ENCODE results near the gene ZBTB7B. TPM values are rescaled to one million over a fixed set of nuclear protein-coding genes. Genes with fewer than 3 reads are reported as not detected.

ZBTB7B gene
- total and polyA plus RNA-seq, 2 donors (not counting 1 experiment from before 2014, with no cell fraction given): 55.7 to 67.3 TPM

DNA sequence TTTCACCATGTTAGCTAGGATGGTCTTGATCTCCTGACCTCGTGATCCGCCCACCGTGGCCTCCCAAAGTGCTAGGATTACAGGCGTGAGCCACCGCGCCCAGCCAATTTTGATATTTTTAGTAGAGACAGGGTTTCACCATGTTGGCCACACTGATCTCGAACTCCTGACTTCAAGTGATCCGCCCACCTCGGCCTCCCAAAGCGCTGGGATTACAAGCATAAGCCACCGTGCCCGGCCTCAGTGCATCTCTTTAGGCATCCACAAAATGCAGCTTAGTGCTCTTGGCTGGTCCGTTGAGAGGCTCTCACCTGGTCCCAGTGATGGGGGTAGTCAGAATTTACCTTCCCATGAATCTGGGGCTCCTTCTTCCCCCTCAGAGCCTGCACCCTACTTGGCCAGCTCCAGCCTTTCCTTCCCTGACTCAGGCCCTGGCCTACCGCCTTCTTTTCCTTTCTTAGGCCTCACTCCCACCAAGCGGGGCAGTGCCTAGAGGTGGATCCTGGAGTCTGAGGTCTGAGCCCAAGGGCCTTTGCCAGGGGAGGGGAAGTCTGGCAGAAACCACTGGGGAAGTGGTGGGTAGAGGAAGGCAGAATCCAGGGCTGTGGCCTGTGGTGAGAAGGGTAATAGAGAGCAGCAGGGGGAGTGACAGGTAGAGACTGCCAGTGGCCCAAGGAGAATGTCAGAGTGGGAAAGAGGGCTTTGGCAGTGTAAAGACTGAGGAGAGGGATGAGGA, 5.5 kb upstream of the ZBTB7B start:
- H3K4me1 Mint-ChIP-seq: peaks cover 23% of the 10 kb centered on the region
- intact Hi-C loops (cut with micrococcal nuclease): no loop called here
- Histone ChIP-seq H3K36me3 (replicated peaks in 1 of 2; ENCODE audit: control extremely low read depth in 1 of 2, control insufficient read depth in 1 of 2, extremely low read depth in 1 of 2, insufficient read depth in 2 of 2, low read length in 1 of 2) (peaks cover 0 to 6% of the 10 kb centered on the region in 2 experiments), H3K27me3 (replicated peaks in 1 of 4; ENCODE audit: control extremely low read depth in 1 of 4, control insufficient read depth in 3 of 4, insufficient read depth in 4 of 4, low read length in 3 of 4) (no peaks in the 10 kb centered on the region), H4K20me1 (ENCODE audit: control insufficient read depth, insufficient read depth, low read length, poor library complexity, severe bottlenecking) (no peaks in the 10 kb centered on the region), H3K27ac (ENCODE audit: low read length in 2 of 2) (no peak overlapping the region), H3K4me3 (ENCODE audit: control extremely low read depth in 1 of 5, extremely low read depth in 1 of 5, insufficient read depth in 1 of 5, low read depth in 2 of 5, low read length in 4 of 5) (no peak overlapping the region), H3K9me3 (ENCODE audit: control extremely low read depth in 1 of 3, control insufficient read depth in 2 of 3, insufficient read depth in 1 of 3, low read length in 2 of 3) (no peaks in the 10 kb centered on the region), H3K79me2 (ENCODE audit: control insufficient read depth, insufficient read depth, low read length) (peaks cover 5% of the 10 kb centered on the region), H3K9ac (ENCODE audit: low read length) (no peak overlapping the region), H3K4me1 (ENCODE audit: control insufficient read depth in 2 of 2, insufficient read depth in 2 of 2, low read length in 2 of 2) (peaks cover 11 to 17% of the 10 kb centered on the region in 2 donors), H2AFZ (ENCODE audit: insufficient read depth, low read depth, low read length, poor library complexity, severe bottlenecking) (no peak overlapping the region), H3K4me2 (replicated peaks; ENCODE audit: low read depth, low read length, poor library complexity, severe bottlenecking) (no peak overlapping the region)
- TF ChIP-seq EZH2 (IDR thresholded peaks at IDR 0.05; ENCODE audit: borderline replicate concordance, insufficient read depth, low read depth, low read length, poor library complexity, severe bottlenecking): no peak
- TF ChIP-seq, protein P1, sequence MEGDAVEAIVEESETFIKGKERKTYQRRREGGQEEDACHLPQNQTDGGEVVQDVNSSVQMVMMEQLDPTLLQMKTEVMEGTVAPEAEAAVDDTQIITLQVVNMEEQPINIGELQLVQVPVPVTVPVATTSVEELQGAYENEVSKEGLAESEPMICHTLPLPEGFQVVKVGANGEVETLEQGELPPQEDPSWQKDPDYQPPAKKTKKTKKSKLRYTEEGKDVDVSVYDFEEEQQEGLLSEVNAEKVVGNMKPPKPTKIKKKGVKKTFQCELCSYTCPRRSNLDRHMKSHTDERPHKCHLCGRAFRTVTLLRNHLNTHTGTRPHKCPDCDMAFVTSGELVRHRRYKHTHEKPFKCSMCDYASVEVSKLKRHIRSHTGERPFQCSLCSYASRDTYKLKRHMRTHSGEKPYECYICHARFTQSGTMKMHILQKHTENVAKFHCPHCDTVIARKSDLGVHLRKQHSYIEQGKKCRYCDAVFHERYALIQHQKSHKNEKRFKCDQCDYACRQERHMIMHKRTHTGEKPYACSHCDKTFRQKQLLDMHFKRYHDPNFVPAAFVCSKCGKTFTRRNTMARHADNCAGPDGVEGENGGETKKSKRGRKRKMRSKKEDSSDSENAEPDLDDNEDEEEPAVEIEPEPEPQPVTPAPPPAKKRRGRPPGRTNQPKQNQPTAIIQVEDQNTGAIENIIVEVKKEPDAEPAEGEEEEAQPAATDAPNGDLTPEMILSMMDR (IDR thresholded peaks at IDR 0.05): no peak
- no peak overlapping the region for H3K4me3 Mint-ChIP-seq
- no peak for DNase-seq
- WGBS (ENCODE audit: insufficient coverage): 76% methylated on average over 11 of the region's 15 CpGs
- H3K27ac Mint-ChIP-seq: no peak overlapping the region
- POLR2A ChIA-PET: no interaction called here
- CTCF ChIA-PET: interaction anchor here (0.7 to 18.4 kb wide), 10 partner anchors 14 to 90 kb away, joined by 3 to 295 read pairs (median 3); partner anchors contain the start of genes FLAD1, PBXIP1 and PYGO2
- no peaks in the 10 kb centered on the region for H3K27me3 Mint-ChIP-seq
- no peaks in the 10 kb centered on the region for H3K9me3 Mint-ChIP-seq (ENCODE audit: insufficient read depth)
- no peak for ATAC-seq (ENCODE audit: low read depth)

DNA sequence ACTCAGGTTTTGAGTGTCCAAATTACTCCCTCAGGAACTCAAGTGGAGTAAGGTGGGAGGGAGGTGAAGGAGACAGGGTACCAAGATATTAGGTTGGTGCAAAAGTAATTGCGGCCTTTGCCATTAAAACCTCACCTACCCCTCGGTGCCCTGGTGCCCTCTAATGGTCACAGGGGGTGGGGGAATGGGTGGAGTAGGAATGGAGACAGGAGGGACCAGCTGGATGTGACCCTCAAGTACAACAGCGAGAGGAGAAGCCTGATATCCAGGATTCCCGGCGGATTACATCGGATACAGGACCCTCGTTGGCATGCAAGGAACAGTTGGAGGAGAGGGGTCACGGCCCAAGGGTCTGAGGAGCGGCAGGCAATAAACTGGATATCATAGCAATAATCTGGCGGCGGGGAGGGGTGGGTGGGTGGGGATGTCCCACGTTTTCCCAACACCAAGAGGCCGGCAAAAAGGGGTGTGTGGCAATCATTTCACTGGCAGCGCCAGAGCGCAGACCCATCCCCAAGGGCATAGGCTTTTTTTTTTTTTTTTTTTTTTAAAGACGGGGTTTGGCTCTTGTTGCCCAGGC, 4.3 kb upstream of the ZBTB7B start:
- ATAC-seq (ENCODE audit: low read depth): no peak
- Histone ChIP-seq H2AFZ (ENCODE audit: insufficient read depth, low read depth, low read length, poor library complexity, severe bottlenecking) (no peak overlapping the region), H4K20me1 (ENCODE audit: control insufficient read depth, insufficient read depth, low read length, poor library complexity, severe bottlenecking) (no peaks in the 10 kb centered on the region), H3K27ac (ENCODE audit: low read length in 2 of 2) (no peak overlapping the region), H3K4me1 (ENCODE audit: control insufficient read depth in 2 of 2, insufficient read depth in 2 of 2, low read length in 2 of 2) (peaks cover 11 to 17% of the 10 kb centered on the region in 2 donors), H3K79me2 (ENCODE audit: control insufficient read depth, insufficient read depth, low read length) (peaks cover 14% of the 10 kb centered on the region), H3K27me3 (replicated peaks in 1 of 4; ENCODE audit: control extremely low read depth in 1 of 4, control insufficient read depth in 3 of 4, insufficient read depth in 4 of 4, low read length in 3 of 4) (no peaks in the 10 kb centered on the region), H3K36me3 (replicated peaks in 1 of 2; ENCODE audit: control extremely low read depth in 1 of 2, control insufficient read depth in 1 of 2, extremely low read depth in 1 of 2, insufficient read depth in 2 of 2, low read length in 1 of 2) (no peaks in the 10 kb centered on the region), H3K9me3 (ENCODE audit: control extremely low read depth in 1 of 3, control insufficient read depth in 2 of 3, insufficient read depth in 1 of 3, low read length in 2 of 3) (no peaks in the 10 kb centered on the region), H3K9ac (ENCODE audit: low read length) (no peak overlapping the region), H3K4me2 (replicated peaks; ENCODE audit: low read depth, low read length, poor library complexity, severe bottlenecking) (peak overlapping the region; percentile 97), H3K4me3 (ENCODE audit: control extremely low read depth in 1 of 5, extremely low read depth in 1 of 5, insufficient read depth in 1 of 5, low read depth in 2 of 5, low read length in 4 of 5) (no peak overlapping the region)
- intact Hi-C loops (cut with micrococcal nuclease): no loop called here
- H3K4me1 Mint-ChIP-seq: peaks cover 23% of the 10 kb centered on the region
- H3K9me3 Mint-ChIP-seq (ENCODE audit: insufficient read depth): no peaks in the 10 kb centered on the region
- H3K27ac Mint-ChIP-seq: peak overlapping the region; percentile 17
- CTCF ChIA-PET: interaction anchor here (0.6 to 18.4 kb wide), 20 partner anchors 10 to 953 kb away, joined by 3 to 295 read pairs (median 6); partner anchors contain the start of genes CKS1B, FLAD1, PBXIP1 and PMVK
- no peak for DNase-seq
- POLR2A ChIA-PET: interaction anchor here (0.7 to 7.4 kb wide), 8 partner anchors 10 to 139 kb away, joined by 3 to 74 read pairs (median 6); partner anchors contain the start of genes CKS1B, FLAD1 and PYGO2
- H3K4me3 Mint-ChIP-seq: peak overlapping the region; percentile 26
- TF ChIP-seq, protein P1 (IDR thresholded peaks at IDR 0.05): no peak
- no peak for TF ChIP-seq EZH2 (IDR thresholded peaks at IDR 0.05; ENCODE audit: borderline replicate concordance, insufficient read depth, low read depth, low read length, poor library complexity, severe bottlenecking)
- H3K27me3 Mint-ChIP-seq: no peaks in the 10 kb centered on the region
- WGBS (ENCODE audit: insufficient coverage): 100% methylated on average over 1 of the region's 16 CpGs
